KMS-11 (cell line): ENCODE results near the gene EPHA6.
A peak's percentile ranks its signal among the peaks of the same experiment; 100 is the strongest.
"Not testable (repeated sequence)": the region's sequence is repeated elsewhere in the genome, so short reads cannot be mapped to it uniquely, and the experiment has no call there.

ENCODE experiments used
- H2AFZ ChIP-seq: fragments of 200-600 bp; sonication (generic); 2 replicates; pipeline ENCODE4 v1.6.1; 2016; ENCODE audit warnings: antibody characterized with exemption, mixed run types, low read depth
- H3K27ac ChIP-seq: fragments of 200-600 bp; sonication (generic); 2 replicates; pipeline ENCODE4 v1.6.1; 2016; ENCODE audit warnings: mild to moderate bottlenecking, mixed run types
- H3K27me3 ChIP-seq: fragments of 200-600 bp; sonication (generic); 2 replicates; pipeline ENCODE4 v1.6.1; 2017; ENCODE audit warnings: mild to moderate bottlenecking, low read depth, mixed run types, moderate library complexity; ENCODE audit not compliant: insufficient read depth
- H3K36me3 ChIP-seq: fragments of 200-600 bp; sonication (generic); 2 replicates; pipeline ENCODE4 v1.6.1; 2017; ENCODE audit warnings: mild to moderate bottlenecking, mixed run types; ENCODE audit not compliant: insufficient read depth
- H3K4me1 ChIP-seq: fragments of 200-600 bp; sonication (generic); 2 replicates; pipeline ENCODE4 v1.6.1; 2016; ENCODE audit warnings: mild to moderate bottlenecking, low read depth, mixed run types; ENCODE audit not compliant: poor library complexity, severe bottlenecking
- H3K4me2 ChIP-seq: fragments of 200-600 bp; sonication (generic); 2 replicates; pipeline ENCODE4 v1.7.0; 2016; ENCODE audit warnings: mild to moderate bottlenecking, mixed run types
- H3K4me3 ChIP-seq: fragments of 200-600 bp; sonication (generic); IDR thresholded peaks from 2 replicates; pipeline ENCODE4 v1.6.1; 2017; ENCODE audit warnings: low read depth, low read length, mixed read lengths; ENCODE audit not compliant: insufficient read depth
- H3K79me2 ChIP-seq: fragments of 200-600 bp; sonication (generic); 2 replicates; pipeline ENCODE4 v1.6.1; 2016; ENCODE audit warnings: low read depth, mixed run types; ENCODE audit not compliant: insufficient read depth
- H3K9ac ChIP-seq: fragments of 200-600 bp; sonication (generic); 2 replicates; pipeline ENCODE4 v1.6.1; 2016; ENCODE audit warnings: mild to moderate bottlenecking, mixed run types
- H4K20me1 ChIP-seq: fragments of 200-600 bp; sonication (generic); 2 replicates; pipeline ENCODE4 v1.6.1; 2016; ENCODE audit warnings: mild to moderate bottlenecking, mixed run types; ENCODE audit not compliant: insufficient read depth
- TF ChIP-seq, protein P1 (sequence below): fragments of 200-600 bp; sonication (generic); conservative IDR thresholded peaks from 2 replicates; pipeline ENCODE4 v1.6.1; 2017; ENCODE audit warnings: low read depth, mild to moderate bottlenecking, antibody characterized with exemption, low read length, moderate library complexity, mixed read lengths

Gene EPHA6

GRCh38 chr3:96915445-96915844 is 101.1 kb downstream of the EPHA6 start:
- H3K4me3 ChIP-seq: no peak overlapping the region
- TF ChIP-seq, protein P1, sequence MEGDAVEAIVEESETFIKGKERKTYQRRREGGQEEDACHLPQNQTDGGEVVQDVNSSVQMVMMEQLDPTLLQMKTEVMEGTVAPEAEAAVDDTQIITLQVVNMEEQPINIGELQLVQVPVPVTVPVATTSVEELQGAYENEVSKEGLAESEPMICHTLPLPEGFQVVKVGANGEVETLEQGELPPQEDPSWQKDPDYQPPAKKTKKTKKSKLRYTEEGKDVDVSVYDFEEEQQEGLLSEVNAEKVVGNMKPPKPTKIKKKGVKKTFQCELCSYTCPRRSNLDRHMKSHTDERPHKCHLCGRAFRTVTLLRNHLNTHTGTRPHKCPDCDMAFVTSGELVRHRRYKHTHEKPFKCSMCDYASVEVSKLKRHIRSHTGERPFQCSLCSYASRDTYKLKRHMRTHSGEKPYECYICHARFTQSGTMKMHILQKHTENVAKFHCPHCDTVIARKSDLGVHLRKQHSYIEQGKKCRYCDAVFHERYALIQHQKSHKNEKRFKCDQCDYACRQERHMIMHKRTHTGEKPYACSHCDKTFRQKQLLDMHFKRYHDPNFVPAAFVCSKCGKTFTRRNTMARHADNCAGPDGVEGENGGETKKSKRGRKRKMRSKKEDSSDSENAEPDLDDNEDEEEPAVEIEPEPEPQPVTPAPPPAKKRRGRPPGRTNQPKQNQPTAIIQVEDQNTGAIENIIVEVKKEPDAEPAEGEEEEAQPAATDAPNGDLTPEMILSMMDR: no peak
- H3K27ac ChIP-seq: no peak overlapping the region
- H3K4me1 ChIP-seq: no peaks in the 10 kb centered on the region
- no peak overlapping the region for H2AFZ ChIP-seq
- H3K4me2 ChIP-seq: no peak overlapping the region
- no peaks in the 10 kb centered on the region for H3K27me3 ChIP-seq
- H4K20me1 ChIP-seq: no peaks in the 10 kb centered on the region
- no peaks in the 10 kb centered on the region for H3K79me2 ChIP-seq
- H3K36me3 ChIP-seq: no peaks in the 10 kb centered on the region
- no peak overlapping the region for H3K9ac ChIP-seq

DNA sequence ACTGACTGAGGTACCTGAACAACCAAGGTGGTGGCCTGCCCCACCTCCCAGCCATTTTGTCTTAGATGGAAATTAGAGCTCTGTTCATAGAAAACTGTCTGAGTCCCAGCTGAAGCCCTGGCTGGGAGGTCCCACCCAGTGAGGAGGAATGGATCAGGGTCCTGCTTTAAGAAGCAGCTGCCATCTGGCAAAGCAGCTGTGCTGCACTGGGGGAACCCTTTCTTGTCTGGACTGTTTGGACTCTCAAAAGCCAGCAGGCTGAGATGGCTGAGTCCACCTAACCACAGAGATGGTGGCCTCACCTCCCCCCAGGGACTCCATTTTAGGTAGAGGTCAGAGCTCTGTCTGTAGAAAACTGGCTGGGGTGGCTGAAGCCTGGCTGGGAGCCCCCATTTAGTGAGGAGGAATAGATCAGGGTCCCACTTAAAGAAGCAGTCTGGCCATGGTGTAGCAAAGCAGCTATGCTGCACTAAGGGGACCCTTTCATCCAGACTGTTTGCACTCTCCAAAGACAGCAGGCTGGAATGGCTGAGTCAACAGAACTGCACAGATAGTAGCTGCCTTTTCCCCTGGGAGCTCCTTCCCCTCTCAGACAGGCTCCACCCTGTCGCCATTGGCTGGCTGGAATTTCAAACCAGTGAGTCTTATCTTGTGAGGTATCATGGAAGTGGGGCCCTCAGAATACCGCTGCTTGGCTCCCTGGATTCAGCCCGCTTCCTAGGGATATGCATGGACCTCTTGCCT is 116.9 kb downstream of the EPHA6 start:
- no peak overlapping the region for H3K4me2 ChIP-seq
- H3K36me3 ChIP-seq: no peaks in the 10 kb centered on the region
- H3K27ac ChIP-seq: no peak overlapping the region
- H3K27me3 ChIP-seq: no peaks in the 10 kb centered on the region
- H3K79me2 ChIP-seq: no peaks in the 10 kb centered on the region
- TF ChIP-seq, protein P1: no peak
- H2AFZ ChIP-seq: no peak overlapping the region
- H3K4me1 ChIP-seq: no peaks in the 10 kb centered on the region
- H3K4me3 ChIP-seq: no peak overlapping the region
- no peak overlapping the region for H3K9ac ChIP-seq
- H4K20me1 ChIP-seq: no peaks in the 10 kb centered on the region

DNA sequence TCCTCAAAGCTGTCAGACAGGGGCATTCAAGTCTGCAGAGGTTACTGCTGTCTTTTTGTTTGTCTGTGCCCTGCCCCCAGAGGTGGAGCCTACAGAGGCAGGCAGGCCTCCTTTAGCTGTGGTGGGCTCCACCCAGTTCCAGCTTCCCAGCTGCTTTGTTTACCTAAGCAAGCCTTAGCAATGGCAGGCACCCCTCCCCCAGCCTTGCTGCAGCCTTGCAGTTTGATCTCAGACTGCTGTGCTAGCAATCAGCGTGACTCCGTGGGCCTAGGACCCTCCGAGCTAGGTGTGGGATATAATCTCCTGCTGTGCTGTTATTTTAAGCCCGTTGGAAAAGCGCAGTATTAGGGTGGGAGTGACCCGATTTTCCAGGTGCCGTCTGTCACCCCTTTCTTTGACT is 127.7 kb downstream of the EPHA6 start:
- not testable (repeated sequence) for H3K27ac ChIP-seq, H4K20me1 ChIP-seq, H3K4me2 ChIP-seq, H3K4me3 ChIP-seq, H3K36me3 ChIP-seq, H3K79me2 ChIP-seq, H2AFZ ChIP-seq, H3K9ac ChIP-seq, H3K27me3 ChIP-seq, H3K4me1 ChIP-seq

DNA sequence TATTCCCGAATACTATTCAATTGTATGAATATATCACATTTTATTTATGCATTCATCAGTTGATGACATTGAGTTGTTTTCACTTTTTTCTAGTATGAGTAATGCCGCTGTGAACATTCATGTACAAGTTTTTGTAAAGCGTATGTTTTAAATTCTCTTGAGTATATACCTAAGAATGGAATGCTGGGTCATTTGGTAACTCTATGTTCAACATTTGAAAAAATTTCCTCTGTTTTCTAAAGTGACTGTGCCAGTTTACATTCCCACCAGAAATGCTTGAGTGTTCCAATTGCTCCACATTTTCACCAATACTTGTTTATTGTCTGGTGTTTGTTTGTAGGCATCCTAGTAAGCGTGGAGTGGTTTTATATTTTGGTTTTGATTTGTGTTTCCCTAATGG is 144.5 kb downstream of the EPHA6 start:
- Histone ChIP-seq H4K20me1 (no peaks in the 10 kb centered on the region), H3K79me2 (no peaks in the 10 kb centered on the region), H3K4me3 (no peak overlapping the region), H3K27me3 (no peaks in the 10 kb centered on the region), H3K9ac (no peak overlapping the region), H3K36me3 (no peaks in the 10 kb centered on the region), H3K4me2 (no peak overlapping the region), H2AFZ (no peak overlapping the region), H3K27ac (no peak overlapping the region), H3K4me1 (peaks cover 17% of the 10 kb centered on the region)
- TF ChIP-seq, protein P1: no peak

DNA sequence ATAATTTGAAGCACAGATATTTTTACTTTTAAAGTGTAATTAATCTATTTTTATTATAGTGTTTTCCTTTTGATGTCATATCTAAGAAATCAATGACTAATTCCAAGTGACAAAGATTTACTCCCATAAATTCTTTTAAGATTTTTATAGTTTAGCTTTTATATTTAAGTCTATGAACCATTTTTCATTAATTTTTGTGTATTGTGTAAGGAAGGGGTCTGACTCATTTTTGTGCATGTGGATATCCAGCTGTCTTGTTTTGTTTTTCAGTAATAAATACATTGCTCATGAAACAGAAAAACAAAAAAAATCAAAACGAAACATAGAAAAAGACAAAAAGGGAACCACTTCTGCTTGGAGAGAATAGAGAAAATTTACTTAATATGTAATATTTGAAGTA is 145.1 kb downstream of the EPHA6 start:
- Histone ChIP-seq H3K9ac (no peak overlapping the region), H2AFZ (no peak overlapping the region), H3K4me2 (peak overlapping the region; percentile 14; the same call in 1 of the 2 replicates), H3K27ac (no peak overlapping the region), H3K4me1 (peaks cover 17% of the 10 kb centered on the region), H3K4me3 (no peak overlapping the region), H3K27me3 (no peaks in the 10 kb centered on the region), H3K79me2 (no peaks in the 10 kb centered on the region), H3K36me3 (no peaks in the 10 kb centered on the region), H4K20me1 (no peaks in the 10 kb centered on the region)
- TF ChIP-seq, protein P1: no peak
